Right lobe of liver (tissue), 6 donors: ENCODE data around the gene CPNE6. TPM values are rescaled to one million over a fixed set of nuclear protein-coding genes. Genes with fewer than 3 reads are reported as not detected.
A peak's percentile ranks its signal among the peaks of the same experiment; 100 is the strongest.
"Not testable (repeated sequence)": the region's sequence is repeated elsewhere in the genome, so short reads cannot be mapped to it uniquely, and the experiment has no call there.

ENCODE experiments used
- ATAC-seq, 4 donors: fragments of 200-7000 bp; cut with Tn5 transposase; one replicate each; pipeline ENCODE4 v1.9.1; 2020; ENCODE audit warnings: mild to moderate bottlenecking in 4 of 4, moderate library complexity in 4 of 4
- DNase-seq, 3 donors: peaks; one replicate each; pipeline ENCODE4 v3.0.0-alpha.2; 2020
- H3K27ac ChIP-seq, 3 donors: fragments of 200-600 bp; one replicate each; pipeline ENCODE4 v1.8.0; 2022
- H3K27me3 ChIP-seq, 2 donors: fragments of 200-600 bp; one replicate each; pipeline ENCODE4 v1.8.0; 2022
- H3K36me3 ChIP-seq, 4 donors: fragments of 200-600 bp; sonication (generic) in 1 of 4; one replicate each; pipeline versions ENCODE4 v1.5.1 to v1.8.0; 2017 to 2022; ENCODE audit warnings: control low read depth in 1 of 4
- H3K4me1 ChIP-seq, 4 donors: fragments of 200-600 bp; sonication (generic) in 1 of 4; one replicate each; pipeline versions ENCODE4 v1.5.1 to v1.8.0; 2017 to 2022; ENCODE audit warnings: control low read depth in 1 of 4
- H3K4me3 ChIP-seq, 3 donors: fragments of 200-600 bp; one replicate each; pipeline ENCODE4 v1.8.0; 2022
- H3K9me3 ChIP-seq, 4 donors: fragments of 200-600 bp; sonication (generic) in 1 of 4; one replicate each; pipeline versions ENCODE4 v1.5.1 to v1.8.0; 2017 to 2022; ENCODE audit warnings: control low read depth in 1 of 4
- CTCF ChIP-seq, 4 donors: fragments of 200-600 bp in 3 of 4; fragments of 450-650 bp in 1 of 4; IDR thresholded peaks; one replicate each; pipeline versions ENCODE4 v1.5.1 to v1.8.0; 2016 to 2022; ENCODE audit warnings: antibody characterized with exemption in 4 of 4, mild to moderate bottlenecking in 2 of 4
- POLR2A ChIP-seq: fragments of 450-650 bp; IDR thresholded peaks from one replicate; pipeline ENCODE4 v1.6.1; 2017; ENCODE audit warnings: antibody characterized with exemption, mild to moderate bottlenecking
- WGBS: methylation state at CpG from one replicate; pipeline ENCODE4 v1.1.6; 2018; ENCODE audit warnings: low coverage, low lambda C conversion rate; ENCODE audit not compliant: insufficient coverage; ENCODE audit errors: missing lambda C conversion rate; 5-methylcytosine and 5-hydroxymethylcytosine counted together
- intact Hi-C, 2 donors: fragments of 100-400 bp; cut with DNase I; formaldehyde crosslinking; loops; one replicate each; pipeline versions ENCODE4 v1.11.2 to v1.14.1; 2022
- total RNA-seq, 6 experiments: library from RNA; depleted of rRNA in 2 of 6; stranded (reverse); fragments of >200 nt in 2 of 6; fragmentation: NEBNext Ultra II Directional in 3 of 6; extraction: Animal tissue kit (Norgen Biotek cat#: 25700) in 3 of 6; gene quantifications; one replicate each; pipeline versions ENCODE4 v1.1.0 to v1.2.4, GENCODE V29; 2016 to 2023
- donor health status: DM: no; HTN: yes; CAD: no.
- donor health status: DM: no; HTN: no; CAD: no.
- donor health status: DM: no; HTN: no; CAD: no.
- donor health status: DM: no; HTN: yes; CAD: no.
- donor health status: DM: no; HTN: yes; CAD: no.

The CPNE6 gene
- total RNA-seq, 6 experiments from 2014 or later = 0.09 to 0.40 (median 0.18) TPM; not detected in 2

- ATAC-seq (peak in 1 of 4 donors; percentile 4), DNase-seq (no peak)
- Histone ChIP-seq H3K9me3 (no peaks in the 10 kb centered on the region), H3K36me3 (peaks cover 0 to 48% (median 10%) of the 10 kb centered on the region in 4 donors), H3K4me1 (peaks cover 0 to 94% (median 21%) of the 10 kb centered on the region in 4 donors), H3K27me3 (no peaks in the 10 kb centered on the region), H3K27ac (peak overlapping the region in 1 of 3 donors; percentile 39), H3K4me3 (no peak overlapping the region)
- TF ChIP-seq CTCF (IDR thresholded peaks at IDR 0.05) = no peak
- TF ChIP-seq POLR2A = no peak
- intact Hi-C loops = no loop called here
- WGBS = 74% methylated on average over 6 of the region's 13 CpGs
Measured at GRCh38 chr14:24103451-24103850, 32.1 kb downstream of the CPNE6 start.

GRCh38 chr14:24105609-24106239 lies 34.4 kb downstream of the CPNE6 start:
- H3K27ac ChIP-seq = peak overlapping the region in 2 of 3 donors; percentile 19 to 73

GRCh38 chr14:24106672-24107271 lies 35.4 kb downstream of the CPNE6 start:
- Histone ChIP-seq H3K27ac (peak overlapping the region in 1 of 3 donors; percentile 73), H3K4me3 (no peak overlapping the region), H3K9me3 (no peaks in the 10 kb centered on the region), H3K4me1 (peaks cover 0 to 84% (median 23%) of the 10 kb centered on the region in 4 donors), H3K36me3 (peaks cover 0 to 21% (median 4%) of the 10 kb centered on the region in 4 donors), H3K27me3 (no peaks in the 10 kb centered on the region)
- intact Hi-C loops = no loop called here
- WGBS = 48% methylated on average over 4 of the region's 4 CpGs
- no peak for DNase-seq
- ATAC-seq = no peak
- TF ChIP-seq CTCF (IDR thresholded peaks at IDR 0.05) = no peak
- no peak for TF ChIP-seq POLR2A

More at GRCh38 chr14:24105609-24106239, 34.4 kb downstream of the CPNE6 start:
- intact Hi-C loops, H3K27me3 ChIP-seq, H3K9me3 ChIP-seq, DNase-seq, H3K4me3 ChIP-seq: not testable (repeated sequence)
- peaks cover 0 to 91% (median 20%) of the 10 kb centered on the region in 4 donors for H3K4me1 ChIP-seq
- peak in 2 of 4 donors; percentile 4 to 19 for ATAC-seq
- 39% methylated on average over 6 of the region's 8 CpGs for WGBS
- H3K36me3 ChIP-seq = peaks cover 0 to 25% (median 4%) of the 10 kb centered on the region in 4 donors

- TF ChIP-seq CTCF (IDR thresholded peaks at IDR 0.05) (no peak), POLR2A (no peak)
- Histone ChIP-seq H3K36me3 (peaks cover 0 to 8% (median 1%) of the 10 kb centered on the region in 4 donors), H3K4me3 (no peak overlapping the region), H3K9me3 (no peaks in the 10 kb centered on the region), H3K27me3 (no peaks in the 10 kb centered on the region), H3K27ac (peak overlapping the region in 1 of 3 donors; percentile 61), H3K4me1 (peaks cover 0 to 71% (median 22%) of the 10 kb centered on the region in 4 donors)
- WGBS = 39% methylated on average over 5 of the region's 5 CpGs
- no peak for DNase-seq
- intact Hi-C loops = no loop called here
- no peak for ATAC-seq
Measured at GRCh38 chr14:24108336-24108874, 37.0 kb downstream of the CPNE6 start.

GRCh38 chr14:24110060-24110459 lies 38.7 kb downstream of the CPNE6 start:
- Histone ChIP-seq H3K36me3 (no peaks in the 10 kb centered on the region), H3K9me3 (no peaks in the 10 kb centered on the region), H3K27me3 (no peaks in the 10 kb centered on the region), H3K4me1 (peaks cover 0 to 61% (median 18%) of the 10 kb centered on the region in 4 donors), H3K27ac (no peak overlapping the region), H3K4me3 (no peak overlapping the region)
- DNase-seq (no peak), ATAC-seq (no peak)
- no peak for TF ChIP-seq POLR2A
- TF ChIP-seq CTCF (IDR thresholded peaks at IDR 0.05) = no peak
- WGBS = 76% methylated on average over 9 of the region's 9 CpGs
- intact Hi-C loops = no loop called here
